ENCODE results near the gene DUSP15.
A peak's percentile ranks its signal among the peaks of the same experiment; 100 is the strongest.

The DUSP15 gene

GRCh38 chr20:31894980-31895675 lies 24.8 kb upstream of the DUSP15 start:
- DNase-seq (ENCODE audit: low read depth) = no peak

DNA sequence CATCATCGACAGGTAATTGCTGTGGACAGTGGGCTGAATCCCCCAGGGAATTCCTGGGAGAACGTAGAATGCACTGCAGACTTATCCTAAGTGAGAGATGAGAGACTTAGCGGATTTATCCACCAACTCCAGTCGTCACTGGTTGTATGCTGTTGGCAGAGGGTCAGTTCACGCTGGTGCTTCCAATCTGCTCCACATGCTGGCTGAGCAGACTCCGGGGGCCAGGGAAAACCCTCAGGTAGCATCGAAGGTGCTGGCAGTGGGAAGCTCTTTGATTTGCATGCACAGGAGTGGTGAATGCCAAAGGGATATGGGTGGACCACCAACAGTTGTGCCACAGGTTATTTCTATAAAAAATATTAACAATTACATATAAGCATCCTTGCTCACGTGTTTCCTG lies 20.3 kb upstream of the DUSP15 start:
- DNase-seq (ENCODE audit: low read depth) = no peak

GRCh38 chr20:31883829-31884228 lies 13.5 kb upstream of the DUSP15 start:
- no peak for DNase-seq (ENCODE audit: low read depth)

DNA sequence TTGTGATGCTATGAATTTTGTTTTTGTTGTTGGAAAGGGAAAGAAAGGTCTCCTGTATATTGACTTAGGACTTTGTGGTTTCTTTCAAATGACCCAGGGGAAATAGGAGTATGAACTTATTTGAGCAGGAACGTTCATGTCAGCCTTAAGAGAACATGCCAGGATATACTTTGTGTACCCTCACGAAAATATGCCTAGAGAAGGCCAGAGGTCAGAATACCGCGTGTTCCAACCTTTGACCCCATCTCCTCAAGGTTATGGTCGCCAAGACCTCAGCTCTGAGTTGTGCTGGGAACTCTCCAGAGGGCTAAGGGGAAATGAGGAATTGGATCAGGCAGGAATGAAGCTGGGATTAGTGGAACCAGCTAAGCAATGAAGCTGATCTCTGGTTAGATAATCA lies 11.6 kb upstream of the DUSP15 start:
- DNase-seq (ENCODE audit: low read depth) = no peak

GRCh38 chr20:31879143-31879987 lies 9.0 kb upstream of the DUSP15 start:
- DNase-seq (ENCODE audit: low read depth) = peak; percentile 73

GRCh38 chr20:31877684-31878083 lies 7.4 kb upstream of the DUSP15 start:
- no peak for DNase-seq (ENCODE audit: low read depth)

DNA sequence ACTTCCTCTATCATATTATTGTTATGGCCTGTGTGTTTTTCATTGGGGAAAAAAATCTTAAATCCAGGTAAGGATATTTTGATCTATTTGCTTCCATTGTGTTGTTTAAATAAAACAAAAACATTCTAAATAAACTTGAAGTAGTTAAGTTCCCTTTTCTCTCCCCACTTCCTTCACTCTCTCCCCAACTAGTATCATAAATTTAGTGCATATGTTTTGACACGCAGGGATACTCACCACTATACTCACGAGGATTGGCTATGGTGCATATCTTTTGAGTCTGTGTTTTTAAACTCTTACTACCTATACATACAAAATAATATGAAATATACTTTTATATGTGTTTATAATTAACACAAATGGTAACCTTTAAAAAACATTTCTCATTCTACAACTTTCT lies 5.3 kb upstream of the DUSP15 start:
- DNase-seq (ENCODE audit: low read depth) = no peak

DNA sequence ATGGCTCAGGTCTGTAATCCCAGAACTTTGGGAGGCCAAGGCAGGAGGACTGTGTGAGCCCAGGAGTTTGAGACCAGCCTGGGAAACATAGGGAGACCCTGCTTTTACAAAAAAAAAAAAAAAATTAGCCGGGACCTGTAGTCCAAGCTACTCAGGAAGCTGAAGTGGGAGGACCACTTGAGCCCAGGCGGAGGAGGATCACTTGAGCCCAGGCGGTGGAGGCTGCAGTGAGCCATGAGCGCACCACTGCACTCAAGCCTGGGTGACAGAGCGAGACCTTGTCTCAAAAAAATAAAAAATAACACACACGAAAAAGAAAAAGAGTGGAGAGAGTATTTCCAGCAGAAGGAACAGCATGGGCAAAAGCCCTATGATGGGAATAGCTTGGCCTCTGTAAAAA lies 2.1 kb upstream of the DUSP15 start:
- DNase-seq (ENCODE audit: low read depth) = no peak

DNA sequence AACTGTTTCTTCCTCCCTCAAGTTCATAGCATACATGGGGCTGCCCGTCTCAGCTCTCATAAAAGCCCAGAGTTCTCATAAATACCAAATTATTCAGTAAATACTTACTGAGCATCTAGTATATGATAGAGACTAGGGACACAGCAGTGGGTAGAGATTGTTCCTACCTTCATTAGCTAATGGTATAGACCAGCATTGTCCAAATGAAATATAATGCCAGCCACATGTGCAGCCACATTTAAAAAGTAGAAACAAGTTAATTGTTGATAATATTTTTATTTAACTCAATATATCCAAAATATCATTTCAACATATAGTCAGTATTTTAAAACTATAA lies 1.3 kb upstream of the DUSP15 start:
- no peak for DNase-seq (ENCODE audit: low read depth)

DNA sequence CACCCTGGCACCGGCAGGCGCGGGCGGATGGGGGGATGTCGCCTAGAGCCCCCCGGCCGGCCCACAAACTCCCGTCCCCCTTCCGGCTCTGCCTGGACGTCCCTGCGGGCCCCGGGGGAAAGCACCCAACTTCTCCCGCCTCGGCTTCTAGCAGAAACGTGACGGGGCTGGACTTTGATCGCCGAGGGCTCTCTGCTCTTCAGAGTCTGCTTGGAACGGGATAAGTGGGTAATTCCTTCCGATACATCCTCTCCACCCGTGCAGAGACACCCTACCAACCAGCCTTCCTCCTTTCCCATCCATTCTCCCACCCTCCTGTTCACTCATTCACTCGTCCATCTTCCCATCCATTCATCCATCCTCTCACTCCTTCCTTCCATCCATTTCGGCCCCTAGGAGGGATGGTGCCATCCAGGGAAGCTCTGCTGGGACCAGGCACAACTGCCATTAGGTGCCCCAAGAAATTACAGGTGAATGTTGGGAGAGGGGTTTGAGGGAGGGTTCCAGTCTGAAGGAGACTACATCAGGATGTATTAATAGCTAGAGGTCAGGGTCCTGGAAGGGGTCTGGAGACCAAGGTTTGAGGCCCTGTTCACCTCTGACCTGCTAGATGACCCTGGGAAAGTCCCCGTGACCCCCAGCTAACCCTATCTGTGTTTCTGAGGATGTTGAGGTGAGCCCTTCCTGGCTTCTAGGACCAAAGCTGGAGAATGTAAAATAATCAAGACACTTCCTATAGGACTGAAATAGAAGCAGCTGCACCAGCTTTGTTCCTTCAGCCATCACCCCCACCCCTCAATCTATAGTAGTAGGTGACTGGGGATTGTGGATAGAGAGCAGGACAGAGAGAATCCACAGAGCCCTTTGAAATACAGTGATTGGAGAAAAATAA lies 645 bp upstream of the DUSP15 start:
- no peak for DNase-seq (ENCODE audit: low read depth)

GRCh38 chr20:31869673-31869941 lies 720 bp downstream of the DUSP15 start:
- no peak for DNase-seq (ENCODE audit: low read depth)

DNA sequence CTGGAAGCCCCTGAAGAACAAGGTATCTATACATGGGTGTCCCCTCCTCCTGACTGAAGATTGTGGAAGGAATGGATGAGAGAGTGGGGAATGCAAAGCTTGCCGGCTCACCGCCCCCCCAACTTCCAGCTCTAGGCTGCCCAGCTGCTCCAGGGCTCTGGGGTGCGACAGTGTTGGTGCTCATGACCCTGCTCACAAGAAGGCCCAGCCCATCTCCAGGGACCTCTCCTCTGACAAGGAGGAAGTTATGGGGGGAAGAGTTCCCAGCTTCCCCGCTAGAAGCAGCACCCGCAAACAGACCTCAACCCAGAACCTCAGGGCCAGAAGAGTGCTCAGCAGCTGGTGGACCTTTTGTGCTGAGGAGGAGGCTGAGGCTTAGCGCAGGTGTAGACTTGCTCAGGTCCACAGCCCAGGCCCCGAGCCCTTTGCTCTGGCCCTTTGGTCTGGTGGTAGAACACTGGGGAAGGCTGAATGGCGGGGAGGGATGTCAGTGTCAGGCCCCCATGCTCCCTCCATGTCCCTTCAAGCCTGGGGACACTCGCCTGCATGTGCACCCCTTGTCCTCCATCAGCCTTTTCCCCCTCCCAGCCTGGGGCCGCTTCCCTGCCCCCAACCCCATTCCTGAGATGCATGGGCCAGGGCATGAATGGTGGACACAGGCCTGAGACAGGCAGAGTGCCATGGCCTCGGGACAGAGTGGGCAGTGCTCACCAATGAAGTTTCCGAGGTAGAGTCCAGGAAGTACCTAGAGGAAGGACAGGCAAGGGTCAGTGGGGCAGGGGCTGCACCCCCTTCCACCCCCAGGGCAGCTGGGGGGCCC lies 1.3 kb downstream of the DUSP15 start:
- DNase-seq (ENCODE audit: low read depth) = no peak

GRCh38 chr20:31866221-31866620 lies 4.1 kb downstream of the DUSP15 start:
- no peak for DNase-seq (ENCODE audit: low read depth)

DNA sequence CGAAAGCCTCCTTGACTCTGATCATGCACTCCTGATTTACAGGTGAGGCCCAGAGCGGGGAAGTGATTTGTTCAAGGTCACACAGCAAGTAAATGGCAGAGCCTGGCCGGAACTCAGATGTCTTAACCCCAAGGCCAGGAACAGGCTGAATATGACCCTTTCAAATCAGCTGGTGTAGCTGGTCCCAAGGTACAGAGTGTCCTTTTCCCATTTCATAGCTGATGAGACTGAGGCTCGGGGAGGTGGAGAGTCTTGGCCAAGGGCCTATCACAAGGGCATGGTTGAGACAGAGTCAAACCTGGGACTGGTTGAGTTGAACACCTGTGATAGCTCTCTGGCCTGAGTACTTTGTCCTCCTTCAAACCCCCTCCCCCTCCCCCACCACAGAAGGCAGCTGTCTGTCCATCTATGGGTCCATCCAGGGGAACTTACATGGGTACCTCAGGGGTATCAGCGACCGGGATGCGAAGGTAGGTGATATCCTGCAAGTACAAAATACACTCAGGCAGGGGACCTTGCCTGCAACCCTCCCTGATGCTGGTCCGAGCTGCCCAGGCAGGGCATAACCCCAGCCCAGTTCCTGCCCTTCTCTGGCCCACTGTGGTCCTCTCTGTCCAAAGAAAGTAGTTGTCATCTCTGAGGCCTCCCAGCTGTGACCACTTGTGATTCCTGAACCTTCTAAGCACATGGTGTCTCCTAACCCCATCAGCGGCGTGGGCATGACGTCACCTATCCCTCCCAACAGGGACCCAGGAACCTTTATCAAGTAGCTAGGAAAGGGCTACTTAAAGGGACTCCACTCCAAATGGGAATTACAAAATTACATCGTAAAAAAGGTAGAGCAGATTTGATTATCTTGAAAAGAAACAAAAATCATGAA lies 5.6 kb downstream of the DUSP15 start:
- no peak for DNase-seq (ENCODE audit: low read depth)

- no peak for DNase-seq (ENCODE audit: low read depth)
Measured at GRCh38 chr20:31863296-31864085, 6.8 kb downstream of the DUSP15 start.

DNA sequence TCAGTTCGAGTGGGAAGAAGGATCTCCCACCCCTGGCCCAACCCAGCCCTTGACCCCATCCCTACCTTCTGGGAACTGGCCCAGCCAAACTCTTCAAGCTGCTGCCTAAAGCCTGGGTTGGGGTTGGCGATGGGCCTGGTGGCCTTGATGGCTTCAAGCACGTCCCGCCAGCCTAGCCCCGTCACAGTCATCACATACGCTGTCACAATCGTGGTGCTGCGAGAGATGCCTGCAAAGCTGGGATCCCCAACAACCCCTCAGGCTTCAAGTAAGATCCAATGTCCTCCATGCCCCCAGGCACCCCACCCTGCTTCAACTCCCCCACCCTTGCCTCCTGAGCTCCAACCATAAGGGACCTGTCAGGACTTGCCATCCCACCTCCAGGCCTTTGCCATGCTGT lies 7.8 kb downstream of the DUSP15 start:
- DNase-seq (ENCODE audit: low read depth) = no peak

DNA sequence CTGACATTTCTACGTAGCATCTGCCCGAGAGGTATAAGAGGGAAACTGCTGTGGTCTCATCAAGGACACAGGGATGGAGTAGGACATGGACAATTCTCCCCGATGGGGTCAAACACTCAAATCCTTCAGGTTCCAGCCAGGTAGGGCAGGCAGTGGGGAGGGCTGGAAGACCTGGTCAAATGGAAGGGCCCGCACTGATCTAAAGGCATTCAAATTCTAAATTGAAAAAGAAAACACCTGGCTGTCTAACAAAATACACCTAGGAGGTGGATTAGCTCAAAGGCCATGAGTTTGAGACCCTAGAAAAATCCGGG lies 8.2 kb downstream of the DUSP15 start:
- no peak for DNase-seq (ENCODE audit: low read depth)

GRCh38 chr20:31861385-31862156 lies 8.8 kb downstream of the DUSP15 start:
- peak; percentile 52 for DNase-seq (ENCODE audit: low read depth)

- DNase-seq (ENCODE audit: low read depth) = no peak
Measured at GRCh38 chr20:31861135-31861384, 9.3 kb downstream of the DUSP15 start.
